Myocyte (in vitro differentiated cells): ENCODE measurements around the gene LRFN2. TPM values are rescaled to one million over a fixed set of nuclear protein-coding genes. Genes with fewer than 3 reads are reported as not detected.

Source experiments
- DNase-seq: peaks from one replicate; pipeline ENCODE4 v3.0.0-alpha.2; 2012; ENCODE audit warnings: low read depth
- polyA plus RNA-seq: library from polyadenylated mRNA; unstranded; fragments of >200 nt; gene quantifications from one replicate; pipeline ENCODE4 v1.2.1, GENCODE V29; 2012; ENCODE audit warnings: missing spikeins
- total RNA-seq: library from RNA; depleted of rRNA; stranded (reverse); fragments of >200 nt; gene quantifications from 2 replicates; pipeline ENCODE4 v1.2.3, GENCODE V29; 2014

LRFN2 gene
- total RNA-seq: not detected in 2 replicates
- polyA plus RNA-seq: not detected

DNA sequence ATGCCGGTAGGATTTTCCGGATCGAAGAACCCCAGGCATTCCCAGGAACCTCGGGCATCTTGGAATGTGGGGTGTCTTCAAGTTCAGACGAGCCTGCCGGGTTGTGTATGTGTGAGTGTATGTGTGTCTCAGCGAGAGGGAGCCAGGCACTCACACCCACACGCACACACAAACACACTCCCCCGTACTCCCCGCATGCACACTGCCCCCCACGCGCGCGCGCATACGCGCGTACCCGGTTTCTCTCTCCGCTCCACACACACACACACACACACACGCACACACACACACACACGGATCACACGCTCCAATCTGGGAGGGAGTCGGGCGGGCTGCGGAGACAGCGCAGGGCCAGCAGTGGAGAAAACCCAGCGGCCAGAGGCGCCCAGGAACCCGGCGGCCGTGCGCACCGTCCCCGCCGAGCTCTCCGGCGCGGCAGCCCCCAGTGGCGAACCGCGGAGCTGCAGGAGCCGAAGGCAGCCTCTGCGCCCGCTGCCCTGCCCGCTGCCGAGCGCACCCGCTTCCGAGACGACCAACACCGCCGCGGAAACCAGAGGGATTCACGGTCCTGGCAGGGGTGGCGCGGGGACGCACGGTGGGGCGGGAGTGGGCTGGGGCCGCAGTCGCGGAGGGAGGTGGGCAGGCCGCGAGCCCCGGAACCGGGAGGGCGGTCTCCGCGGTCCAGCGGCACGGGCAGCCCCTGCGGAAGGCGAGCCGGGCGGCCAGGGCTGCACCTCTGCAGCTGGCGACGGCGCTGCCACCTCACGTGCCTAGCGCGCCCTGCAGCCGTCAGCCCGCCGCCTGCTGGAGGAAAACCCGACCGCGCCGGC is at the start of gene LRFN2:
Gene LRFN2, minus strand, starts transcription at position 125 of the 830 bp plus-strand sequence.
- no peak for DNase-seq

DNA sequence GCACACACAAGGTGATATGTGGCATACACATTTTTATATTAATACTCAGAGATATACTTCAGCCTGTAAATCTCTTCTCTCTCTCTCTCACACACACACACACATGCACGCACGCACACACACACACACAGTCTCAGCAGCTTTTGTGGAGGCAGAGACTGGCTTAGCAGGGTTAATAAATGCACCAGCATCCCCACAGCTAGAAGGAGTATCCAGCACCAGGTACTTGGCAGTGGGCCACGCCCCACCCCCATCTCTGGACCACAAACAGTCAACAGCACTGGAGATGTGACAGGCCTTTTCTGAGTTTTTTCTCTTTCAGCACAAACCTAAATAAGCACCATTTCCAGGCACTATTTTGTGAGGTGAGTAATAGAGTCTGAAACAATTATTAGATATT is 47.3 kb upstream of the LRFN2 start:
- no peak for DNase-seq

DNA sequence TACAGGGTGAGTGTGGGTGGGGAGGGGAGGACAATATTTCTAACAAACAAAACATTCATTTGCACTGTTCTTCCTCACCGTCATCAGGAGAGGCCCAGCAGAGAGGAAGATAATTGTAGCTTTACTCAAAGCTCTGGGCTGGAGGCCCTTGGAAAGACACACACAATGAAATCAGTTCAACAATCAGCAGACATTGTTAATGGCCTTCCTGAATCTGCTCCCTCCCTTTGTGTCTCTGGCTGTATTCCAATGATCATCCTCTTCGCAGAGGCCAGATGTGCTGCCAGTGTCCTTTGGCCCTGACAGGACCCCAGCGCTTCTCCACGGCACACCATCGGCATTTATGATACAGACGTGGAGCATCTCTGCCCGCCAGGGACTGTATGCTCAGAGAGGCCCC is 44.6 kb upstream of the LRFN2 start:
- DNase-seq: no peak

DNA sequence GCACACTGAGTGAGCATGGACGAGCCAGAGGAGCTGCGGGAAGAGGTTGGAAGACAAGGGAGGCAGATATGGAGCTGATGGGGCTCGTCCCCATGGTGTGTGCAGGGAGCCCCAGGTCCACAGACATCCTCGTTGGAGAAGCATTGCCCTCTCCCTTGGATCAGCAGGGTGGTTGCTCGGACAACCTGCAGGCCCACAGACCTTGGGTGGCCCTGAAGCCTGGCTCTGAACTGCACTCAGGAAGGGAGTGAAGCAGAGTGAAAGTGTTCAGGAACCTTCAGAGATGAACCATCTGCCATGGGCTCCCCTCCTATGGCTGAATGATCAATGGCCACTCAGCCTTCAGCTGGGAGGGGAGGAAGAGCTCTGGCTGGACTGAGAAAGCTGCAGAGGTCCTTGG is 43.3 kb upstream of the LRFN2 start:
- DNase-seq: no peak

DNA sequence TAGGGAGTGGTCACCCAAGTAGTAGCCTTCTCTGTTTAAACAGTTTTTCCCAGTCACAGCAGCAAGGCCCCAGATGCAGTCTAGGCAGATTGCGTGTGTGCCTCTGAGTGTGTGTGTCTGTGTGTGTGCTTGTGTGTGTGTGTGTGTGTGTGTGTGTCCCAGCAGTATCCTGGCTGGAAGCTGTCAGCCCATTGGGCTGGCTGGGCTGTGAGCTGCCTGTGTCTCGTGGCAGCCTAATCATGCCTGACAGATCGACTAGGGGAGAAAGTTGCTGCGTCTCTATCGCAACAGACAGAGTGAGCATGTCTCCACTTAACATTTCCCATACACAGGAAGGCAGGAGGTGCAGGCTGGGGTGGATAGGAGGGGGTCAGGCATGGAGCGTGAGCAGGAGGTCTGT is 42.9 kb upstream of the LRFN2 start:
- no peak for DNase-seq

DNA sequence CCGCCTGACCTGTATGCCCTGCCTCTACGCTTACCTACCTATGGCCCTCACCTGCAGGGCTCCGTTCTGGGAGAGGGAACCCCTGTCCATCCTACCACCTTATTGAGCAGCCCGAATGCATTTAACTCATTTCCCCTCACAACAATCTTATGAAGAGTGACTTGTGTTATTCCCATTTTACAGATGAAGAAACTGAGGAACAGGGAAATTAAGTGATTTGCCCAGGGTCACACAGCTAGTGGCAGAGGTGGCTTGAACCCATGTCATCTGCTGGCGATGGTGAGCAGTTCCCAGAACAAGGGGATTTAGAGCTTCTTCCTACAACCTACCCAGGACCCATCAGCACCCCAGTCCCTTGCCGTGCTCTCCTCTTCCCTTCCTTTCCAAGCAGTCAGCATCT is 42.3 kb upstream of the LRFN2 start:
- DNase-seq: no peak

DNA sequence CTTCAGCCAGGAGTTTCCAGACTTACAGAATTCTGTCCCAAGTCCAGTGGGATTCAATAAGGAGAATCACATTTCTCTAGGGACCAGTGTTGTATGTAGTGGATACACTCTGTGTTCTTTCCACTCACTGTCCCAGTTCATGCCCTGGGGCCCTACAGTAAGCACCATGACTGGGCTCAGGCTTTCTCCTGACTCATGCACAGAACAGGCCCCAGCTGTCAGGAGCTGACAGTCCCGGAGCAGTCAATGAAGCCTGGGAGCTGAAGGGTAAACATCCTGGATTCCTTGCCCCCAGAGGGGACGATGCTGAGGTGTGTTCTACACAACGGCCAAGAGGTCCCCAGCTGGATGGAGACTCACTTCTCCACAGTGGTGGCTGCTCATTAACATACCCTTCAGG is 40.2 kb upstream of the LRFN2 start:
- DNase-seq: no peak

DNA sequence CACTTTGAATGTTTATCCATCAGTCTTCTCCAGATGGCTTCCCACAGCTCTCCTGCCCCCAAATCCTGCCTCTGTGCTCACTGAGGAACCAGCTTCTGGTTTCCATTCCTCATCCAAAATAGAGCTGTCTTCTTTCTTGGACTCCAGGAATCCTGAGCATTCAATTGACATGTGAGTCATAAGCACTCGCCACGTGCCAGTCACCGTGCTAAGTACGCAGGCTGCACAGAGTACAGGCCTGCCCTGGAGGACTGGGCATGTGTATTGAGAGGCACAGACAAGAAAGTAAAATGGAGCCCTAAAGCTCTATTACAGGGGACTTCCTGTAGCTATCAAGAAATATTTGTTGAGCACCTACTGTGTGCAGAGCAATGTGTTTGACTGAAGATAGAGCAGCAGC is 39.7 kb upstream of the LRFN2 start:
- DNase-seq: no peak

DNA sequence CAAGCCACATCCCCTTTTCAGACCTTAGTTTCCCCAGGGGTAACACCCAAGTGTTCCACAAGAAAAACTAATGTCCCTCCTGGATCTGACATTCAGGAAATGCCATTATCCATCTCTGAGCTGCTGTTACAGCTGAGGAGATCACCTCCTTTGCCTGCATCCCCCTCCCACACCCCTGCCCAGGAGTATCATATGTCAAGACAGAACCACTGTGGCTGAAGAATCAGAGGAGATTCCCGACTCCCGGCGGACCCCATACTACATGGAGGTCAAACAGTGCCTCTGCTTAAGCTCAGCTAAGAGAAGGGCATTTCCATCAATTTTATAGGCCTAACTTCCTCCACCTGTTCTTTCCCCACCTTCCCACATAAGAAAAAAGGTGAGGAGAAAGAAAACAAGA is 36.8 kb upstream of the LRFN2 start:
- DNase-seq: no peak

DNA sequence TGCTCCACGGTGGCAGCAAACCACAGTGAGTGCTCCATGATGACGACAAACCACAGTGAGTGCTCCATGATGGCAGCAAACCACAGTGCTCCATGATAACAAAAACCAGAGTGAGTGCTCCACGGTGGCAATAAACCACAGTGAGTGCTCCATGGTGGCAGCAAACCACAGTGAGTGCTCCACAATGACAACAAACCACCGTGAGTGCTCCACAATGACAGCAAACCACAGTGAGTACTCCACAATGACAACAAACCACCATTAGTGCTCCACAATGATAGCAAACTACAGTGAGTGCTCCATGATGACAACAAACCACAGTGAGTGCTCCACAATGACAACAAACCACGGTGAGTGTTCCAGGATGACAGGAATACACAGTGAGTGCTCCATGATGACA is 36.0 kb upstream of the LRFN2 start:
- DNase-seq: no peak

DNA sequence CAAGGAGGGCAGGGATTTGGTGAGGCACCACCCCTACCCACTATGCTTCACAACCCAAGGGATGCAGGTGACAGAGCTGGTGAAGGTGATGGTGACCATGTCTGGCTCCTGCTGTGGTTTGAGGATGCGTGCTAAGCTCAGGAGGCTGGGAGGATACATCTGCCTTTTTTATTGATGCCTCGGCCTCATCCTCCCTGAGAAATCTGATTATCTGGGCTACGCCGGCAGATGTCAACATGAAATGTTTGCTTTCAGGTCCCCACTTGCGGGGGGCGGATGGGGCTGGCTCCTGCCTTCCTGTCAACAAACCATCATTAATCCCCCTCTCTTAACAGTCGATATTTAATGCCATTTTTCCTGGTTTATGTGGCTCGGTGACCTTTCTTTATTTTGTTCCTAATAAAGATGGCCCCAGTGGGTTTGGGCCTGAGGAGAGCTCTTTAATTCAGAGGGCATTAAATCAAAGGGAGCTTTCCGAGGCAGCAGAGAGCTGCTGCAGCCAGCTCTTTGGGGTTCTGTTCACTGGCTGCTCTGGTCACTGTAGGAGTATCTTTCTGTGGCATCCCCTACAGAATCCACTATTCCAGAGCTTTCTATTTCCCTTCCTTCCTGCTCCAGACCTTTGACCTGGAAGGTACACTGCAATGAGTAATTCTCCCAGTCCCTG is 33.5 kb upstream of the LRFN2 start:
- no peak for DNase-seq

DNA sequence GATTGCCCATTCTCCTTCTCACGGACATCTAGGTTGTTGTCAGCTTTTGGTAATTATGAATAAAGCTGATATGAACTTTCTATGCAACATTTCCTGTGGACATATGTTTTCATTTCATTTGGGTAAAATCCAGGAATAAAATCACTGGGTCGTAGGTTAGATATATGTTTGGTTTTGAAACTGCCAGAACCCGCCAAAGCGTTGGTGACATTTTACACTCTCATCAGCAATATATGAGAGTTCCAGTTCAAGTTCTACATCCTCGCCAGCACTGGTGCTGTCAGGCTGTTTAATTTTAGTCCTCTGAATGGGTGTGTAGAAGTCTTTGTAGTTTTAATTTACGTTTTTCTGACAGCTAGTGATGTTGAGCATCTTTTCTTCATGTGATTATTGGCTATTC is 27.5 kb upstream of the LRFN2 start:
- DNase-seq: no peak

DNA sequence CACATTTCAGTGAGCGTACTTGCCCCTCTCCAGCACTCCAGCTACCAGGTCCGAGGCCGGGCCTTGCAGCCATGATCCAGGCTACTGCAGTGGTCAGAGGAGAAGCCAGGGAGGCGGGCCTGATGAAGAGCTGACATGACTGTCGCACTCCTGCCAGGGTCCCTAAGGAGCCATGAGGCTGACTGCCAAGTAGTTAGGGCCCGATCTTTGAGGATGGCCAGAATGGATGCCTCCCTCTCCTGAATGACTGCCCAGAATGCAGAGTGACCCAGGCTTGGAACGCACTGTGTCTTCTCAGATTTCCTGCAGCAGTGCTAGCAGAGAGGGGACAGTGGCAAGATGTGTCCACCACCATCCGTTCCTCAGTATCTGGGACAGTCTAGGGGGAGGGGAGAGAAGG is 24.7 kb upstream of the LRFN2 start:
- no peak for DNase-seq

DNA sequence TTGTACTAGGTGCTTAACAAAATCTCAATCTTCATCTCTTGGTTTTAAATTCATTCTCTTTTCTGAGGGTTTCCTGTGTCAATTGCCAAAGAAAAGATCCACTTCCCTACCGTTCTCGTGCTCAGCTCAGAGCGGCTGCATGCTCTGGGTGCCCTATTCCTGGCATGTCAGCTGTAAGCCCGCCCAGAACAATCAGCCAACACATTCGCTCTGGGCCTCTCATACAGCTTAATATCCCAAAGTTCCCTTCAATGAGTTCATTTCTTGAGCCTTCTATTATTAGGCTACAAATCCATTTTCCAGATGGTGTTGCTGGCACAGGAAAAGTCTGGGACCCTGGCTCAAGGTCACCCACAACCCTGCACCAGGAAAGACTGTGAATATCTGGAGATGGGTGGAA is 24.3 kb upstream of the LRFN2 start:
- DNase-seq: no peak

DNA sequence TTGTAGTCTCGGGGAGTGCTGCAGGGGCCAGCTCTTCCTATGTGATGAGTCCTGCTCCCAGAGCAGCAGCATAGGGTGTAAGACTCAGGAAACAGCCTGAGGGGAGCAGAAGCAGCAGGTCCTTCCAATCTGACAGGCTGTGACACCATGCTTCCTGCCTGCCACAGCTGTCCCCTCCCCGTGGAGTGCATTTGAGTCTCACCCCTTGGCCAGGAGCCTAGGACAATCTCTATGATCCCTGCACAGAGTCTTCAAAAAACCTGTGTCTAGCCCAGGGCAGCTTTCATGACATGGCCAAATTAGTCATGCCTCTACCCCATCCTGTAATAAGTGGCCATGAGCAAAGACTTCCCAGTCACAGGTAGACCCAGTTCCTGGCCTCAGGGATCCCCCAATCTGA is 23.1 kb upstream of the LRFN2 start:
- no peak for DNase-seq

DNA sequence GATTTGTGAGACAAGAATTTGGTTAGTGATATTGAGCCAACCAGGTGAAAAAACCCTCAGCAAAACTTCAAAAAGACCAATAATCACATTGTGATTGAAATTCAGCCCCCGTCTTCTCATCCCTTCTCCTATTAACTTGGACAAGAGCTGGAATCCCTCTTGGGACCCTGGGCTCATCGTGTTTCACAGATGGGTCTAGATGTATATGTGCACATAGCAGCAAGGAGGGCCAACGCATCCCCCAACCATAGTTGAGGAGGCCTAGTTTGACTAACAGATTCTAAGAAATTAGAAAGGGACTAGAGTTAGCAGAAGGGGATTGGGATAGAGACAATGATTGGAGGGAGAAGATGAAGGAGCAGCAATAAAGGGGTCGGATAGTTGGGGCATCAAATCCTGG is 19.8 kb upstream of the LRFN2 start:
- no peak for DNase-seq

DNA sequence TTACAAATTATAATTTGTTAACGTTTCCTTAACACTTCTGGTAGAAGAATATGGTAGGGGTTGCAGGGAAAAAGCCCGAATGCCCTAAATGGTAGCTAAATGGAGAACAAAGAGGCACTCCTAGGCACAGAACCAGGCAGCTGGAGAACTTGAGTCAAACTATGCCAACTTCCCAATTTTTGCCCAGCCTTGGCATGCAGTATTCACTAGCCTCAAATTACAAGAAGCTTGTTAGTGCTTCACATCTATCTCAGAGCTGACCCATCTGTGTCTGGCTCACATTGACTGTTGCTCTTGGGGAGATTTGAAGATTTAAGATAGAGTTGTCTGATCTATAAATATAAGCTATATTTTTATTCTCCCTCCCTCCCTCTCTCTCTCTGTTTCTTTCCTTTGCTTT is 19.4 kb upstream of the LRFN2 start:
- DNase-seq: no peak

DNA sequence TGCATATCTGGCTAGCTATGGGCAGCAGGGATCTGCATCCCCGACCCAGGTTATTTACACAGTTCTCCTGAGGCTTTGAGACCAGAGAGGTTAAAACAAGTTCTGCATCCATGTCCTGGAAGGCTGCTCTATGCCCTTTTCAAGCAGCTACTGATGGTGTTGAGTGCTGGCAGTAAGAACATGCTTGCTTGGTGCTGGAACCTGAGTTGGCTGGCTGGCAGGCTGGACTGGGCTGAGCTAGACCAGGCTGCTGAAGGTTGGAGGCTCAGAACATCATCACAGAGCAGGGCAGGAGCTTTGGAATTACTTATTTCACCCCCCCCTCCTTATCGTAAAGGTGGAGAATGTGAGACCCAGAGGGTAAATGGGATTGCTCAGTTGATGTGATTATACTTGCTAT is 16.9 kb upstream of the LRFN2 start:
- DNase-seq: no peak

DNA sequence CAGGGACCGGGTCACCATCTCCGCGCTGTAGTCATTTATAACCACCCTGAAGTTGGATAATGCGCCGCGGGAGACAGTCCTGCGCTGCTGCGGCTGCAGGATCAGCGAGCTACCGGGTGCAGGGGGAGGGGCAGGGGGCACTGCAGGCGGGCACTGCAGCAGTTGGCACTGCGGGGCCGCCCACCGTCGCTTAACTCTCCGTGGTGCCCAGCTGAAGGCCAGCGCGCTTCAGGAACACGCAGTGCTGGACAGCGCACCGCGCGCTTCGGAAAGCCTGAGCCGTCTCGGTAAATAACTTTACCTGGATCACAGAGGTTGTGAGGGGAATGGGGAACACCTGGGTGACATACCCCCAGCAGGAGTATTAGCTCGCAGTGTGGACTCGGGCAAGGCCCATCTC is 12.4 kb upstream of the LRFN2 start:
- DNase-seq: no peak

DNA sequence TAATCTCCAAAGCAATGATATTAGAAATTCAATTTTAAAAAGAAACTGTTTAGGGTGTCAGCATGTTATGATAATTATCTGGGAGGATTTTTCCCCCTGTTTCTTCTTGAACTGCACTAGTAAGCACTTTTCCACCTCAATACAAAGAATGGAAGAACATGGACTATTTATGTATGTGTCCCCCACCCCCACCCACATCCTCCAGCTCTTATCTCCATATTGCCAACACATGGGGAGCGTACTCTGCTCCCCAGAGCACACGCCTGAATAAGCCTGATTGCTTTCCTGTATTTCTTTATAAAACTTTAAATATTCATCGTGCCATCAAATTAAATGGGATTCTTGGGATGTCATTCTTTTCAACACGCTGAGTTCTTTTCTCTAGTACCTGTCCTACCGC is 11.4 kb upstream of the LRFN2 start:
- DNase-seq: no peak

DNA sequence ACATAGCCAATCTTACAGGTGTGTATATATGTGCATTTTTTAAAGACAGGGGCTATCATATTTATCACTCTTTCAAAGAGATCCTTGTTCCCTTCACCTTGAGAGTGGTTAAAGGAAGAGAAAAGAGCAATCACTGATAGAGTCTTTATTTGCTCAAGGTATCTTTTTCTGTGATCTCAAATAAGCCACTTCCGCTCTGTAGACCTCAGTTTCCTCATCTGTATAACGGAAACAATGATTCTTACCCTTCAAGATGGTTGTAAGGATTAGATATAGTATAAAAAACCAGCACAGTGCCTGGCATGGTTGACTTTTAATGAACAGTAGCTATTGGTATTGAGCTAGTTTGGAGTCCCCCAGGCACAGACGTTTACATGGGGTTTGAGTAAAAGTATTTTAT is 10.1 kb upstream of the LRFN2 start:
- no peak for DNase-seq

DNA sequence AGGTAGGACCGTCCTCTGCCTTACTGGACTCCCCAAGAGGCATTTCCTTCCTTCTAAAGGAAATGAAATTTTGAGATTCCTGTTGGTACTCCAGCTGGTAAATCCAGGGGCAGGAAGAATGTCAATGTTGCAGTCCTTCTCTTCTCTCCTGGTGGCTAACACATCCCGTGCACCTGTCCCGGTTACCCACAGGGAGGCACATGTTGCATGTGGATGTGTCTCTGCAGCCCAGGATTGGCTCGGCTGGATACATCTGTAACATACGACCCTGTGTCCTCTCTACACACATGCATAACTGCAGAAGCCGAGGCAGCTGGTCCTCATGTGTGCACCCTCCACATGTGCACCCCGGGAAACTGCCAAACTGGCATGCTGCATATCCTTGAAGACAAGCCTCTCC is 1.3 kb upstream of the LRFN2 start:
- no peak for DNase-seq

DNA sequence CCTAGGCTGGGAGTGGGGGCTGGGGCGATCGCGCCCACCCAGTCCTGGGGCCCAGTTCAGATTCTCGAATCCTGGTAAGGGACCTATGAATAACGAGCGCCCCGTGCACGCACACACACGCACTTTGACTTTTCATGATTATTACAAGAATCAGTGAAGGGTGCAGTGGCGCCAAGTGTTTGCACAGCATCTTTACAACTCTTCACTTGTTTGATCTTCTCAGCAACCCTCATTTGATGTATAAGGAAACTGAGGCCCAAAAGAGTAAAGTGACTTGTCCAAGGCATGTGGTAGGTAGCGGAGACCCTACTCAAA is 863 bp upstream of the LRFN2 start:
- DNase-seq: no peak
